HFF-Myc (cell line): ENCODE data around the gene TAS2R4.

ENCODE experiments used
- DNase-seq: peaks from one replicate; pipeline ENCODE4 v3.0.0-alpha.2; 2011; ENCODE audit warnings: low read depth; ENCODE audit errors: extremely low read depth
- H3K4me3 ChIP-seq: replicated peaks from 2 replicates; pipeline ENCODE4 v1.5.1; 2011; ENCODE audit warnings: low read depth, mild to moderate bottlenecking, control low read depth, low read length
- CTCF ChIP-seq: IDR thresholded peaks from 2 replicates; pipeline ENCODE4 v1.5.1; 2012; ENCODE audit warnings: mild to moderate bottlenecking, low read depth, low read length, control low read depth; ENCODE audit errors: missing control alignments

Gene TAS2R4

GRCh38 chr7:141776374-141776773, at the start of gene TAS2R4:
TSS of gene TAS2R4 (plus strand) at chr7:141776674. CDS start at chr7:141778489, 1,815 bp downstream.
- no peak for TF ChIP-seq CTCF
- no peak for DNase-seq
- H3K4me3 ChIP-seq: no peak within 1 kb of the TSS

- no peak for TF ChIP-seq CTCF
- DNase-seq: no peak
Measured at GRCh38 chr7:141729020-141729419, 47.5 kb upstream of the TAS2R4 start.

GRCh38 chr7:141731476-141732149, 44.9 kb upstream of the TAS2R4 start:
- no peak for TF ChIP-seq CTCF
- no peak overlapping the region for H3K4me3 ChIP-seq
- no peak for DNase-seq

More at GRCh38 chr7:141729020-141729419, 47.5 kb upstream of the TAS2R4 start:
- no peak overlapping the region for H3K4me3 ChIP-seq

- H3K4me3 ChIP-seq: peak overlapping the region; percentile 76
- no peak for DNase-seq
- TF ChIP-seq CTCF: no peak
Measured at GRCh38 chr7:141737118-141737835, 39.2 kb upstream of the TAS2R4 start.

GRCh38 chr7:141737836-141738591, 38.5 kb upstream of the TAS2R4 start, which contains the start of gene SSBP1:
TSS of gene SSBP1 (plus strand) at chr7:141738358. CDS start at chr7:141739167, 809 bp downstream.
- peak; percentile 82 for TF ChIP-seq CTCF
- peak; percentile 90 for DNase-seq
- peak within 1 kb of the TSS; percentile 76 for H3K4me3 ChIP-seq

GRCh38 chr7:141738592-141739013, 37.9 kb upstream of the TAS2R4 start:
- no peak for DNase-seq
- TF ChIP-seq CTCF: no peak
- peak overlapping the region; percentile 76 for H3K4me3 ChIP-seq
